ENCODE measurements around the gene PGAP1. TPM values are rescaled to one million over a fixed set of nuclear protein-coding genes. Genes with fewer than 3 reads are reported as not detected.

PGAP1 gene
- total and polyA plus RNA-seq, 2 of the 8 experiments (the other 6 are each of a cell fraction or from before 2014, with no cell fraction given), result 8.3 to 24.1 TPM

DNA sequence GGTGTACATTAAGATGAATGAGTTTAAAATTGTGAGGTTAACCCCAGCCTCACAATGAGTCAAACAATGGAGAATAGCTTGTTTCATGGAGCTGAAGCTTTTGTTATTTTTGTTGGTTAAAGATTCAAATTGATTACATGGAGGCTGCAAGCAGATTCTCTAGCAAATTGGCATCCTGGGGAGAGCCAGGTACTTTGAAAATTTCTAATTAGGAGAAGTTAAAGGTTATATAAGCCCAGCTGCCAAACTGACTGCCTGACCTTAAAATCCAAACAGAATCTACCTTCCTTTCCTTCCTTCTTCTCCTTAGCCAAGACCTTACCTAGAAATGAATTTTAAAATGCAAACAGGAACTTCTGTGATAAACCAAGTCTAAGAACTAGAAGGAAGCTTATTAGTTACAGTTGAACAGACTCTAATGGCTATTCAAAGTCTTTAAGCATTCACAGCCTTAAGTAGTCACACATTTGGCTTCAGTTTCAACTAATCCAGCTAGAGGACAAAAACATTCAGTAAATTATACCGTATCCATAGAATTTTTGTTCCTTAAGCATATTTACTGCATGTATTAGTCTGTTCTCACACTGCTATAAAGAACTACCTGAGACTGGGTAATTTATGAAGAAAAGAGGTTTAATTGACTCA lies 31.5 kb upstream of the PGAP1 start:
- POLR2A ChIA-PET (ENCODE audit: partially characterized antibody), result no interaction called here
- Histone ChIP-seq H3K14ac (ENCODE audit: insufficient read length) (no peak overlapping the region), H2BK120ac (replicated peaks; ENCODE audit: low read depth, low read length) (no peak overlapping the region), H3K9ac (replicated peaks in 1 of 4; ENCODE audit: extremely low read depth in 1 of 4, low read depth in 3 of 4, low read length in 3 of 4) (no peak overlapping the region), H3K56ac (replicated peaks; ENCODE audit: insufficient read length, low read depth, low read length) (no peak overlapping the region), H3K23ac (ENCODE audit: insufficient read length) (no peak overlapping the region), H3K79me1 (ENCODE audit: low read depth, low read length) (no peaks in the 10 kb centered on the region), H2BK12ac (ENCODE audit: low read depth, low read length) (no peak overlapping the region), H4K5ac (ENCODE audit: insufficient read length, low read depth, low read length) (no peak overlapping the region), H3K27ac (ENCODE audit: low read depth, low read length) (no peak overlapping the region), H3K27me3 (replicated peaks in 1 of 4; ENCODE audit: control insufficient read depth in 3 of 4, extremely low read depth in 1 of 4, insufficient read depth in 3 of 4, low read length in 3 of 4) (no peaks in the 10 kb centered on the region), H3K79me2 (ENCODE audit: control insufficient read depth in 1 of 2, insufficient read depth in 2 of 2, low read length in 2 of 2) (no peaks in the 10 kb centered on the region), H3K4me2 (ENCODE audit: insufficient read depth in 1 of 2, low read depth in 2 of 2, low read length in 2 of 2) (no peak overlapping the region), H3K9me3 (ENCODE audit: insufficient read depth in 2 of 2, low read depth in 1 of 2, low read length in 1 of 2) (no peaks in the 10 kb centered on the region), H3K18ac (ENCODE audit: extremely low read depth, low read length) (no peak overlapping the region), H4K91ac (replicated peaks; ENCODE audit: insufficient read length, low read length) (no peak overlapping the region), H3K36me3 (ENCODE audit: control insufficient read depth in 2 of 4, insufficient read depth in 4 of 4, low read length in 3 of 4) (no peaks in the 10 kb centered on the region), H3K4ac (replicated peaks; ENCODE audit: insufficient read length, low read depth, low read length) (no peak overlapping the region), H2BK20ac (ENCODE audit: low read length) (no peak overlapping the region), H3K4me3 (ENCODE audit: extremely low read depth in 1 of 4, insufficient read depth in 2 of 4, low read depth in 3 of 4, low read length in 4 of 4) (no peak overlapping the region), H3K23me2 (ENCODE audit: low read depth, low read length) (no peaks in the 10 kb centered on the region), H2AFZ (ENCODE audit: low read length) (peak overlapping the region; percentile 74; the same call in 1 of the 2 replicates), H2AK5ac (ENCODE audit: low read depth, low read length) (no peak overlapping the region), H3K4me1 (replicated peaks in 1 of 4; ENCODE audit: control insufficient read depth in 3 of 4, insufficient read depth in 4 of 4, low read length in 3 of 4) (peaks cover 2 to 12% (median 6%) of the 10 kb centered on the region in 4 experiments; a peak in 3 of 7 replicates), H4K20me1 (replicated peaks in 1 of 2; ENCODE audit: control insufficient read depth in 1 of 2, insufficient read depth in 2 of 2, low read length in 2 of 2) (no peaks in the 10 kb centered on the region), H2BK15ac (ENCODE audit: low read length) (no peak overlapping the region), H4K8ac (ENCODE audit: extremely low read depth, insufficient read depth, low read length) (no peak overlapping the region), H2BK5ac (ENCODE audit: low read depth, low read length) (no peak overlapping the region)
- TF ChIP-seq TEAD4 (IDR thresholded peaks at IDR 0.05; ENCODE audit: low read depth, low read length) (no peak), CBX5 (IDR thresholded peaks at IDR 0.05; ENCODE audit: low read depth, low read length) (no peak), SAP30 (IDR thresholded peaks at IDR 0.05; ENCODE audit: insufficient read depth, insufficient replicate concordance, low read length) (no peak), POU5F1 (IDR thresholded peaks at IDR 0.05; ENCODE audit: low read depth, low read length) (no peak), SP1 (IDR thresholded peaks at IDR 0.05; ENCODE audit: low read depth, low read length) (no peak), JUN (IDR thresholded peaks at IDR 0.05; ENCODE audit: low read depth, low read length) (no peak), KDM1A (IDR thresholded peaks at IDR 0.05; ENCODE audit: borderline replicate concordance, low read length) (no peak)
- FAIRE-seq (no peak), DNase-seq (ENCODE audit: low read depth in 1 of 2, low spot score in 2 of 2) (no peak)
- CTCF ChIA-PET (ENCODE audit: partially characterized antibody), result no interaction called here
- 71% methylated on average over 1 of the region's 1 CpG; no CpG with 5 or more reads in 1 of the 2 experiments for WGBS, 2 experiments (ENCODE audit: extremely low coverage in 1 of 2, insufficient coverage in 1 of 2, insufficient read length in 1 of 2, insufficient replicate concordance in 2 of 2, low coverage in 1 of 2, low lambda C conversion rate in 2 of 2, missing lambda C conversion rate in 1 of 2)

All from H1 (cell line).